SK-N-SH treated with all-trans-retinoic acid at 6 μM for 48 hours (cell line): ENCODE results near the gene GMPPB.

Experiments
- ATAC-seq: fragments of 200-7000 bp; cut with Tn5 transposase; 3 replicates; pipeline ENCODE4 v1.9.1; 2020; ENCODE audit warnings: mild to moderate bottlenecking, moderate library complexity
- ARNTL ChIP-seq: fragments of 450-650 bp; formaldehyde crosslinking; IDR thresholded peaks from 2 replicates; pipeline ENCODE4 v1.5.0; 2020; ENCODE audit warnings: low read depth, mild to moderate bottlenecking, moderate library complexity, borderline replicate concordance
- BACH2 ChIP-seq: fragments of 250-450 bp; sonication (Bioruptor Pico); IDR thresholded peaks from 2 replicates; pipeline ENCODE4 v1.9.0; 2021; ENCODE audit warnings: mild to moderate bottlenecking, borderline replicate concordance
- CSDC2 ChIP-seq: fragments of 250-450 bp; sonication (Bioruptor Pico); IDR thresholded peaks from 2 replicates; pipeline ENCODE4 v1.5.0; 2020; ENCODE audit warnings: mild to moderate bottlenecking, moderate library complexity
- ESRRG ChIP-seq: fragments of 250-450 bp; sonication (Bioruptor Pico); IDR thresholded peaks from 2 replicates; pipeline ENCODE4 v1.6.1; 2021; ENCODE audit warnings: mild to moderate bottlenecking
- GLIS3 ChIP-seq: fragments of 250-450 bp; sonication (Bioruptor Pico); IDR thresholded peaks from 2 replicates; pipeline ENCODE4 v1.5.0; 2020; ENCODE audit warnings: mild to moderate bottlenecking, moderate library complexity
- PATZ1 ChIP-seq: fragments of 250-450 bp; sonication (Bioruptor Pico); IDR thresholded peaks from 2 replicates; pipeline ENCODE4 v1.8.0; 2020; ENCODE audit warnings: mild to moderate bottlenecking, moderate library complexity, borderline replicate concordance
- POU6F1 ChIP-seq: fragments of 250-450 bp; sonication (Bioruptor Pico); IDR thresholded peaks from 2 replicates; pipeline ENCODE4 v1.8.0; 2021; ENCODE audit warnings: low read depth, mild to moderate bottlenecking, moderate library complexity, borderline replicate concordance
- PPARA ChIP-seq: fragments of 250-450 bp; sonication (Bioruptor Pico); IDR thresholded peaks from 2 replicates; pipeline ENCODE4 v1.5.0; 2020; ENCODE audit warnings: mild to moderate bottlenecking, borderline replicate concordance
- RARB ChIP-seq: fragments of 250-450 bp; sonication (Bioruptor Pico); IDR thresholded peaks from 2 replicates; pipeline ENCODE4 v1.8.0; 2021; ENCODE audit warnings: mild to moderate bottlenecking, moderate library complexity
- SNAI2 ChIP-seq: fragments of 250-450 bp; sonication (Bioruptor Pico); IDR thresholded peaks from 2 replicates; pipeline ENCODE4 v1.5.0; 2020; ENCODE audit warnings: mild to moderate bottlenecking, moderate library complexity
- TCF4 ChIP-seq: fragments of 250-450 bp; sonication (Bioruptor Pico); IDR thresholded peaks from 2 replicates; pipeline ENCODE4 v1.8.0; 2021; ENCODE audit warnings: mild to moderate bottlenecking, moderate library complexity, borderline replicate concordance
- TOX ChIP-seq: fragments of 250-450 bp; sonication (Bioruptor Pico); IDR thresholded peaks from 2 replicates; pipeline ENCODE4 v1.8.0; 2021; ENCODE audit warnings: mild to moderate bottlenecking, moderate library complexity, borderline replicate concordance
- ZC3H10 ChIP-seq: fragments of 250-450 bp; sonication (Bioruptor Pico); IDR thresholded peaks from 2 replicates; pipeline ENCODE4 v1.5.1; 2021; ENCODE audit warnings: mild to moderate bottlenecking, moderate library complexity
- ZFP3 ChIP-seq: fragments of 250-450 bp; sonication (Bioruptor Pico); IDR thresholded peaks from 2 replicates; pipeline ENCODE4 v1.5.0; 2020; ENCODE audit warnings: mild to moderate bottlenecking, moderate library complexity
- ZFP30 ChIP-seq: fragments of 450-650 bp; formaldehyde crosslinking; IDR thresholded peaks from 2 replicates; pipeline ENCODE4 v1.5.0; 2022; ENCODE audit warnings: mild to moderate bottlenecking, moderate library complexity
- ZNF70 ChIP-seq: fragments of 450-650 bp; formaldehyde crosslinking; IDR thresholded peaks from 2 replicates; pipeline ENCODE4 v1.5.0; 2020; ENCODE audit warnings: mild to moderate bottlenecking, moderate library complexity
- ZNF8 ChIP-seq: fragments of 450-650 bp; formaldehyde crosslinking; IDR thresholded peaks from 2 replicates; pipeline ENCODE4 v1.5.0; 2020; ENCODE audit warnings: mild to moderate bottlenecking, moderate library complexity
- TF ChIP-seq, protein P1 (sequence below): fragments of 250-450 bp; sonication (Bioruptor Pico); IDR thresholded peaks from 2 replicates; pipeline ENCODE4 v1.5.0; 2020; ENCODE audit warnings: mild to moderate bottlenecking, moderate library complexity
- TF ChIP-seq, protein P2 (sequence below): fragments of 250-450 bp; sonication (Bioruptor Pico); IDR thresholded peaks from 2 replicates; pipeline ENCODE4 v1.5.1; 2021; ENCODE audit warnings: mild to moderate bottlenecking, moderate library complexity
- TF ChIP-seq, protein P3 (sequence below): fragments of 250-450 bp; sonication (Bioruptor Pico); IDR thresholded peaks from 2 replicates; pipeline ENCODE4 v1.5.1; 2020; ENCODE audit warnings: low read depth, mild to moderate bottlenecking, moderate library complexity

The GMPPB gene

GRCh38 chr3:49706456-49707112 is 17.2 kb downstream of the GMPPB start:
- TF ChIP-seq SNAI2 (CRISPR knock-in tag) (no peak), ZNF70 (no peak), PPARA (CRISPR knock-in tag) (no peak), ZC3H10 (CRISPR knock-in tag) (no peak), ESRRG (no peak), TOX (no peak), TCF4 (CRISPR knock-in tag) (no peak), ZFP30 (CRISPR knock-in tag) (no peak), ZFP3 (CRISPR knock-in tag) (no peak), CSDC2 (no peak), ARNTL (CRISPR knock-in tag) (no peak)
- TF ChIP-seq, protein P1, sequence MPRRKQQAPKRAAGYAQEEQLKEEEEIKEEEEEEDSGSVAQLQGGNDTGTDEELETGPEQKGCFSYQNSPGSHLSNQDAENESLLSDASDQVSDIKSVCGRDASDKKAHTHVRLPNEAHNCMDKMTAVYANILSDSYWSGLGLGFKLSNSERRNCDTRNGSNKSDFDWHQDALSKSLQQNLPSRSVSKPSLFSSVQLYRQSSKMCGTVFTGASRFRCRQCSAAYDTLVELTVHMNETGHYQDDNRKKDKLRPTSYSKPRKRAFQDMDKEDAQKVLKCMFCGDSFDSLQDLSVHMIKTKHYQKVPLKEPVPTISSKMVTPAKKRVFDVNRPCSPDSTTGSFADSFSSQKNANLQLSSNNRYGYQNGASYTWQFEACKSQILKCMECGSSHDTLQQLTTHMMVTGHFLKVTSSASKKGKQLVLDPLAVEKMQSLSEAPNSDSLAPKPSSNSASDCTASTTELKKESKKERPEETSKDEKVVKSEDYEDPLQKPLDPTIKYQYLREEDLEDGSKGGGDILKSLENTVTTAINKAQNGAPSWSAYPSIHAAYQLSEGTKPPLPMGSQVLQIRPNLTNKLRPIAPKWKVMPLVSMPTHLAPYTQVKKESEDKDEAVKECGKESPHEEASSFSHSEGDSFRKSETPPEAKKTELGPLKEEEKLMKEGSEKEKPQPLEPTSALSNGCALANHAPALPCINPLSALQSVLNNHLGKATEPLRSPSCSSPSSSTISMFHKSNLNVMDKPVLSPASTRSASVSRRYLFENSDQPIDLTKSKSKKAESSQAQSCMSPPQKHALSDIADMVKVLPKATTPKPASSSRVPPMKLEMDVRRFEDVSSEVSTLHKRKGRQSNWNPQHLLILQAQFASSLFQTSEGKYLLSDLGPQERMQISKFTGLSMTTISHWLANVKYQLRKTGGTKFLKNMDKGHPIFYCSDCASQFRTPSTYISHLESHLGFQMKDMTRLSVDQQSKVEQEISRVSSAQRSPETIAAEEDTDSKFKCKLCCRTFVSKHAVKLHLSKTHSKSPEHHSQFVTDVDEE (CRISPR knock-in tag), result no peak
- TF ChIP-seq, protein P2, sequence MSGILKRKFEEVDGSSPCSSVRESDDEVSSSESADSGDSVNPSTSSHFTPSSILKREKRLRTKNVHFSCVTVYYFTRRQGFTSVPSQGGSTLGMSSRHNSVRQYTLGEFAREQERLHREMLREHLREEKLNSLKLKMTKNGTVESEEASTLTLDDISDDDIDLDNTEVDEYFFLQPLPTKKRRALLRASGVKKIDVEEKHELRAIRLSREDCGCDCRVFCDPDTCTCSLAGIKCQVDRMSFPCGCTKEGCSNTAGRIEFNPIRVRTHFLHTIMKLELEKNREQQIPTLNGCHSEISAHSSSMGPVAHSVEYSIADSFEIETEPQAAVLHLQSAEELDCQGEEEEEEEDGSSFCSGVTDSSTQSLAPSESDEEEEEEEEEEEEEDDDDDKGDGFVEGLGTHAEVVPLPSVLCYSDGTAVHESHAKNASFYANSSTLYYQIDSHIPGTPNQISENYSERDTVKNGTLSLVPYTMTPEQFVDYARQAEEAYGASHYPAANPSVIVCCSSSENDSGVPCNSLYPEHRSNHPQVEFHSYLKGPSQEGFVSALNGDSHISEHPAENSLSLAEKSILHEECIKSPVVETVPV (CRISPR knock-in tag), result no peak
- TF ChIP-seq, protein P3, sequence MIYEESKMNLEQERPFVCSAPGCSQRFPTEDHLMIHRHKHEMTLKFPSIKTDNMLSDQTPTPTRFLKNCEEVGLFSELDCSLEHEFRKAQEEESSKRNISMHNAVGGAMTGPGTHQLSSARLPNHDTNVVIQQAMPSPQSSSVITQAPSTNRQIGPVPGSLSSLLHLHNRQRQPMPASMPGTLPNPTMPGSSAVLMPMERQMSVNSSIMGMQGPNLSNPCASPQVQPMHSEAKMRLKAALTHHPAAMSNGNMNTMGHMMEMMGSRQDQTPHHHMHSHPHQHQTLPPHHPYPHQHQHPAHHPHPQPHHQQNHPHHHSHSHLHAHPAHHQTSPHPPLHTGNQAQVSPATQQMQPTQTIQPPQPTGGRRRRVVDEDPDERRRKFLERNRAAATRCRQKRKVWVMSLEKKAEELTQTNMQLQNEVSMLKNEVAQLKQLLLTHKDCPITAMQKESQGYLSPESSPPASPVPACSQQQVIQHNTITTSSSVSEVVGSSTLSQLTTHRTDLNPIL (CRISPR knock-in tag), result no peak
- TF ChIP-seq, all 23 proteins: peak for 0
- no peak for ATAC-seq

DNA sequence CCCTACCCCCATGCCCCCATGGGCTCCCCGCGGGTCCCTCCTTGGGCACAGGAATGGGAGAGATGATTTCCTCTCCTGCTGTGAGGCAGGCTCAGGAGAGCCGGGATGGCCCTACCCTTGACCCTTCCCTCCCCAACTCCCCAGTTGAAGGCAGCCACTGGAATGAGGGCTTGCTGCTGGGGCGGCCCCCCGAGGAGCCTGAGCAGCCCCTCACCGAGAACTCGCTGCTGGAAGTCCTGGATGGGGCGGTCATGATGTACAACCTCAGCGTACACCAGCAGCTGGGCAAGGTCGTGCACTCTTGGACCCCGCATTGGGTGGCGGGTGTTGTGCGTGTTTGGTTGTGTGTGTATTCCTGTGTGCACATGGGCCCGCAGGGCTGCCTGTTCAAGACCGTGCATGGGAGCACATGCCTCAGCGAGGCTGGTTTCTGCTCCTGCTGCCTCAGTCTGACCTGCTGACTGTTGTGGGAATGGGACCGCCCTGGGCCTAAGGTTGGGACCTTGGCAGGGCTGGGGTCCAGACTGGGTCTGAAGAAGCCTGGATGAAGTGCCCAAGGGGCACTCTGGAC is 18.3 kb downstream of the GMPPB start:
- no peak for TF ChIP-seq ZC3H10 (CRISPR knock-in tag)
- no peak for TF ChIP-seq RARB (CRISPR knock-in tag)
- TF ChIP-seq, protein P1 (CRISPR knock-in tag), result no peak
- TF ChIP-seq ZNF8 (CRISPR knock-in tag), result no peak
- no peak for TF ChIP-seq GLIS3 (CRISPR knock-in tag)
- no peak for TF ChIP-seq PATZ1 (CRISPR knock-in tag)
- TF ChIP-seq BACH2 (CRISPR knock-in tag), result no peak
- TF ChIP-seq, all 23 proteins: peak for 0
- ATAC-seq, result no peak

- ATAC-seq, result no peak
- TF ChIP-seq CSDC2, result no peak
- TF ChIP-seq PPARA (CRISPR knock-in tag), result no peak
- TF ChIP-seq, protein P1 (CRISPR knock-in tag), result no peak
- no peak for TF ChIP-seq ZFP3 (CRISPR knock-in tag)
- TF ChIP-seq TCF4 (CRISPR knock-in tag), result no peak
- no peak for TF ChIP-seq POU6F1 (CRISPR knock-in tag)
- TF ChIP-seq, protein P2 (CRISPR knock-in tag), result no peak
- no peak for TF ChIP-seq RARB (CRISPR knock-in tag)
Observed at GRCh38 chr3:49704629-49705028, 19.1 kb downstream of the GMPPB start.
